RWPE1 (cell line): ENCODE measurements around the gene NUDT8.
"Not testable (repeated sequence)": the region's sequence is repeated elsewhere in the genome, so short reads cannot be mapped to it uniquely, and the experiment has no call there.

Experiments
- CTCF ChIA-PET: fragments of 350-600 bp; sonication (Branson Sonifier 250); formaldehyde crosslinking; extraction: SDS; loops from one replicate; lab custom pipeline; 2021; lab: Yijun Ruan, JAX
- POLR2A ChIA-PET: fragments of 400-600 bp; formaldehyde crosslinking; extraction: SDS; loops from one replicate; lab custom pipeline; 2020; ENCODE audit warnings: antibody characterized with exemption; ENCODE audit not compliant: low non-redundant PET; lab: Yijun Ruan, JAX
- DNase-seq: peaks from one replicate; pipeline ENCODE4 v3.0.0; 2012; ENCODE audit warnings: low spot score
- H3K27ac ChIP-seq: fragments of 450-650 bp; 2 replicates; pipeline ENCODE4 v1.5.1; 2017
- CTCF ChIP-seq: fragments of 450-650 bp; conservative IDR thresholded peaks from 2 replicates; pipeline ENCODE4 v1.5.1; 2017; ENCODE audit warnings: low read depth, mild to moderate bottlenecking

Gene NUDT8

GRCh38 chr11:67638535-67639437, 9.0 kb upstream of the NUDT8 start:
- TF ChIP-seq CTCF = no peak
- CTCF ChIA-PET = interaction anchor here (1.1 kb wide), 1 partner anchor 23 kb away, joined by 4 read pairs; no protein-coding TSS in a partner anchor
- POLR2A ChIA-PET = no interaction called here
- no peak for DNase-seq
- no peak overlapping the region for H3K27ac ChIP-seq

GRCh38 chr11:67637441-67637840, 7.7 kb upstream of the NUDT8 start:
- CTCF ChIA-PET, H3K27ac ChIP-seq, DNase-seq, POLR2A ChIA-PET: not testable (repeated sequence)

- ChIA-PET CTCF (no interaction called here), POLR2A (no interaction called here)
- DNase-seq = no peak
- no peak overlapping the region for H3K27ac ChIP-seq
- TF ChIP-seq CTCF = no peak
These were observed 7.2 kb upstream of the NUDT8 start for GRCh38 chr11:67636962-67637361.

- no peak for DNase-seq
- ChIA-PET CTCF (no interaction called here), POLR2A (no interaction called here)
- TF ChIP-seq CTCF = no peak
- H3K27ac ChIP-seq = no peak overlapping the region
These were observed 5.4 kb upstream of the NUDT8 start for GRCh38 chr11:67635231-67635521.

GRCh38 chr11:67634366-67635230, 4.9 kb upstream of the NUDT8 start:
- no peak for DNase-seq
- CTCF ChIA-PET = no interaction called here
- POLR2A ChIA-PET = no interaction called here
- no peak for TF ChIP-seq CTCF
- no peak overlapping the region for H3K27ac ChIP-seq

- no peak for TF ChIP-seq CTCF
- H3K27ac ChIP-seq = no peak overlapping the region
- POLR2A ChIA-PET = no interaction called here
- no peak for DNase-seq
- CTCF ChIA-PET = interaction anchor here (0.6 kb wide), 2 partner anchors 12 to 93 kb away, joined by 3 to 5 read pairs; no protein-coding TSS in a partner anchor
These were observed 4.1 kb upstream of the NUDT8 start for GRCh38 chr11:67633758-67634365.
